Raji (cell line): ENCODE measurements around the gene GABRB1.

Experiments used
- POLR2A ChIP-seq: IDR thresholded peaks from 2 replicates; pipeline ENCODE4 v1.6.1; 2011; ENCODE audit warnings: low read depth, low read length, control low read depth; ENCODE audit not compliant: insufficient read depth

Gene GABRB1

DNA sequence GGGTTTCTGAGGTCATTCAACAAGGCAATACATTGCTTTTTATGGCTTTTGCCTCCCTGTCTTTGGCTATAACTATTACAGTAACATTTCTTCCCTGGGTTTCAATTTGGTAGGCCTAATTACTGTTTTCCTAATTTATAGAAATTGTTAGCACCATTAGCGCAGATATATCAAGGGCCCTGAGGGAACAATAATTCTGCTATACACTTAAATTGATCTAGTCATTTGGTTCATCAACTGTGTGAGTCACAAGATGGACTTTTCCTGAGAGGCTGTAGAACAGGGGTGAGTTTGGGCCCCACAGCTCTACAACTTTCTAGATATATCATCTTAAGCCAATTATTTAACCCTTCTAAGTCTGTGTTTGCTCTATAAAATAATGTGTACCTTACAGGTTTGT lies 324.2 kb downstream of the GABRB1 start:
- TF ChIP-seq POLR2A = no peak

- no peak for TF ChIP-seq POLR2A
Observed at GRCh38 chr4:47359891-47360290, 328.5 kb downstream of the GABRB1 start.

DNA sequence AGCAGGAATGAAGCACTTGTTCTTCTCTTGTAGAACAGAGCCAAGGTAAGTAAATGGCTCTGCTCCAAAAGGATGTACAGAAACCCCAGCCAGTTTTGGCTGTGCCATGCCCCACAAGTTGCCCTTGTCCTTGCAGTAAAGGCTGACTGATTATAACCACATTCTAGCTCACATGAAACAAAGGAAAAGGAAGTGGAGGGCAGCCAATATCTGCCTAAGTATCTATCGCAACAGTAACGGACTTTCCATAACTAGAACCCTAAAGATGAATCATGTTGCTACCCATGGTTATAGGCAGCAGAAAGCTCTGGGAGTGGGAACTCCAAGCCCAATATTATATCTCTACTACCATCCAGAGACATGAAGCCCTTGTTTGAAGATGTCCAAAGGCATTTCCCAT lies 336.4 kb downstream of the GABRB1 start:
- TF ChIP-seq POLR2A = no peak

GRCh38 chr4:47368211-47368610 lies 336.8 kb downstream of the GABRB1 start:
- TF ChIP-seq POLR2A = no peak

DNA sequence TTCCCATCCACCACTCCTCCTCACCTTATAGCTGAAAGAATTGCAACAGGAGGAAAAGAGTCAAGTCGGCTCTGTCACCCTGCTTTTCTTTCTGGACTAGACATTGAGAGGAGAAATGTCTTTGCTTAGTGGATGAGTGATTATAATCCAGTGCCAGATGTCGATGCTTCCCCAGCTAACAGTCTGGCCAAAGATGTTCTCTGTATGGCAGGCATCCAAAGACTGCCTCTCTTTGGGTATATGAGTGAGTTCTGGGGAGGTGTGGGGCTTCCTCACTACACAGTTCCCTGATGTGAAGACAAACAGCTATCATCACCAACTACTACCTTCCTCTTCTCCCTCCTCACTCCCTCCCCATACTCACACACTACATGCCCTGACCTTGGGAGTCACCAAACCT lies 341.2 kb downstream of the GABRB1 start:
- no peak for TF ChIP-seq POLR2A

DNA sequence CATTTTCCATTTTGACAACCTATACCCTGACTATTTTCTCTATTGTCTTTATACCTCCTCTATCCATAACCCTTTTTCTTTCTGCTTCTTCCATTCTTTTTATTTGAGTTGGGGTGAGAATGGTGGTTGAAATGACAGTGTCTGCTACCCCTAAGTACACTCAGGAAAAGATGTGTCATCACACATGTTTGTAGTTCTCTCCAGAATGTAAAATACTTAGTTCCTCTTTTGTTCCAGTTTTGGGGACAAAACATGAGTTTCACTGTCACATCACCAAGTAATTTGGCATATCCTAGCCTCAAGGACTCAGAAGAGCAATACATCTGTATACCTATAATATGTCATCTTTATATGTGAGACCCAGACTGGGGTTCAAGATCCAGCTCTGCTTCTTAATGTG lies 341.8 kb downstream of the GABRB1 start:
- no peak for TF ChIP-seq POLR2A

DNA sequence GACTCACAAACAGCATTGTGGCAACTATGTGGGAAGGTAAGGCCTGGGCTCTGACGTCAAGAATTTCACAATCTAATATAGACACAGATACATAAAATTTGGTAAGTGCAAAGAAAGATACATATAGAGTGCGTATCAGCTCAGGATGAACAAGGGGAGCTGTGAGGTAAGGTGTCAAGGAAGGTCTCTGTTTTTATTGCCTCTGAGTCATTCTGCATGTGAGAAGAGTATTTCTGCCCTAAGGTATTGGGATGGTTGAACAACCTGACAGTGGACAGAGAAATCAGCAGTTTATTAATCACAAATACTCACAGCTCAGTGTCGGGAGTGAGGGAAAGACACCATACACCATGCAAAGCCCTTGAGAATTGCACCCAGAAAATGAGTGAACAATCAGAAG lies 342.3 kb downstream of the GABRB1 start:
- TF ChIP-seq POLR2A = no peak

DNA sequence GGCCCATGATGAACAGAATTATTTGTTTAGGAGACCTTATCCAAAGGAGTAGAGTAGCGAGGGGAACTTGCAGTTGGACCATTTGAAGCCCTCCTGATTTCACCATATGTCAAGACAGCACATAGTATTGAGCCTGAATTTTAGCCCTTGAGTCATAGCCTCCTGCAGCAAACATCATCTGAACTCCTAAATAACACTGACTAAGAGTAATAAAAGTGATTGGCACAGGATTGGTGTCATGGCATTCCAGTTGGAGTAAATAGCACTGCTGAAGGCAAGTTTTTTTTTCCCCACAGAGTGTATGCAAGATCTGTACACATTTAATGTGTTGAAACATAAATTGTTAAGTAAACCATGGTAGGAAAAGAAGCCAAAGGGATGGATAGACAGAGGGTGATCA lies 343.1 kb downstream of the GABRB1 start:
- no peak for TF ChIP-seq POLR2A

GRCh38 chr4:47381172-47381571 lies 349.8 kb downstream of the GABRB1 start:
- no peak for TF ChIP-seq POLR2A

- TF ChIP-seq POLR2A = no peak
Observed at GRCh38 chr4:47382846-47383360, 351.5 kb downstream of the GABRB1 start.

- no peak for TF ChIP-seq POLR2A
Observed at GRCh38 chr4:47383829-47384427, 352.6 kb downstream of the GABRB1 start.

GRCh38 chr4:47386146-47386545 lies 354.8 kb downstream of the GABRB1 start:
- TF ChIP-seq POLR2A = no peak

GRCh38 chr4:47386561-47387235 lies 355.3 kb downstream of the GABRB1 start:
- TF ChIP-seq POLR2A = no peak

GRCh38 chr4:47390428-47391125 lies 359.2 kb downstream of the GABRB1 start:
- no peak for TF ChIP-seq POLR2A

DNA sequence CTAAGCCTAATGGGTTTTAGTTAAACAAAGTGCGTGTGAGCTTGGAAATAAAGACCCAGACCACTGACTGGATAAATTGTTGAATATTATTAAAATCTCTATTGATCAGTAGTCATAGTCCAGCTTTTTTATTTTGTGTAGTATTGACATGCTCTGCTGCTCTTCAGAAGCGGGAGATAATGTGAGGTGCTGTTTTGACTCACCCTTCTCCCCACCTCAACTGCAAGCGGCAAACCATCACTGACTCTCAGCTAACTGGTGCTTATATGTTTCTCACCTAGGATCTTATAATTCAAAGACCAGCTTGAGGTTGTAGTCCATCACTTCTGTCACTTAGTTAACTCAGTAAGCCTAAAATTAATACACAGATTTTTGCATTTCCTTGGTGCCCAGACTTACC lies 359.9 kb downstream of the GABRB1 start:
- no peak for TF ChIP-seq POLR2A

DNA sequence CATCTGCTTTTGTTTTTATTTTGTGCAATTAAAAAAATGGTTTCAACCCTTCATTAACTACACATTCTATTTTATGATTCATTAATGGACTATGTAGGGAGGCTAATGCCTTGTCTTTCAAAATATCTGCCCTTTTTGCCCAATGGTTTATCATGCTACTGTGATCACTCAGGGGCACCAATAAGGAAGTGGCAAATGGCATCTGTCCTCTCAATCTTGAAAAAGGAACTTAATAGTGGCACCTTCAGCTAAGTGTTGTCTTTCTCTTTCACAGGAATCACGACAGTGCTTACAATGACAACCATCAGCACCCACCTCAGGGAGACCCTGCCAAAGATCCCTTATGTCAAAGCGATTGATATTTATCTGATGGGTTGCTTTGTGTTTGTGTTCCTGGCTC lies 375.0 kb downstream of the GABRB1 start:
- TF ChIP-seq POLR2A = no peak

- TF ChIP-seq POLR2A = no peak
Observed at GRCh38 chr4:47410271-47410670, 378.9 kb downstream of the GABRB1 start.

DNA sequence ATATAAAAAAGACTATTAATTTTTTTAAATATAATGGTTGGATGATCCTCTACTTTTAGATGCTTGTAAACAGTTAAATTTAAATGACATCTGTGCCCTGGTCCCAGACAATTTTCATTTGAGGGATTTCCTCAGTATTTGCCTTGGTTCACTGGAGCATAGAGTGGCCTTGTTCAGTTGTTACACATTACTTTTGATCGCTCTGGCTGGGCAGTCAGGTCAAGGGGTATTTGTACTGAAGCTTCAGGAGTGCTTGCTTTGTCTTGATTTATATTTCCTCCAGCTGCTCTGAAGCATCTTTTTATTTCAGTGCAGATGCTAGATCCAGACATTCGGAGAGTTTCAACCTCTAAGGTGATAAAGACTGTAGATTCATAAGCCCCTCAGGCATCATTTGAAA lies 382.2 kb downstream of the GABRB1 start:
- no peak for TF ChIP-seq POLR2A
